Amygdala (tissue), 56 donors: ENCODE data around the gene OGA.
A peak's percentile ranks its signal among the peaks of the same experiment; 100 is the strongest.

ENCODE experiments used
- DNase-seq, 56 donors: peaks; one replicate each; lab custom pipeline; 2025; lab: John Stamatoyannopoulos, UW

The OGA gene

DNA sequence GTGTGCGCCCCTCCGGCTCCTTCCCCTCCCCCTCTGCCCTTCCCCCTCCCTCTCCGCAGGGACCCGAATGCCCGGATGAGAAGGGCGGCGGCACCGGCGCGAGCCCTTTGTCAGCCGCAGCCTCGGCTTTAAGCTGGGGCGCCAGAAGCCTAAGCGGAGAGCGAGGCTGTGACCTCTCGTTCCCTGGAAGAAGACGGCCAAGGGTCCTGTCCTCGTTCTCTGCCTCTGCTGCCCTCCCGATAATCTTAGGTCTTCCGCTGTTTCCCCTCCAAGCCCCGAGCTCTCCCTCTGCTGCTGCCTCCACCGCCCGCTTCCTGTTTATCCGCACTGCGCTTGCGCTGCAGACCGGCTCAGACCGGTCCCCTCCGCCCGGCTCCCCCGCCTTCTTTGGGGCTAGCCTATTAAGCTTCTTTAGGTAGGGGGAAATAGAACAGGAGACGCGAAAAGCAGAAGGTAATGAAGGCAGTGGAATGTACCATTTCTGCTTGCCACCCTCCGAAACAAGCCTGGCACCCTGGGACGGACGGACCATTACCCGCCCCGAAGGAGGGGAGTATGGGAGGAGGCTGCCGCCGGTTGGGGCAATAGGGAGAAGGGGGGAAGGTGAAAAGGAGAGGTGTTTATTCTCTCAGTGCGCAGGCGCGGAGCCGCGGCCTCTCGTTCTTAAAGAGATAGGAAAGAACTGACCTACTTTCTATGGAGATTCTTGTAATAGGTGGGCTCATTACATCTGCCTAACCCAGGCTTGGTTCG, at the start of gene OGA:
Gene OGA (minus strand): TSS at position 326 of the 753 bp plus-strand sequence. CDS start 422 bp downstream, outside the sequence.
- DNase-seq = peak; percentile 83 to 100 (median 96)

DNA sequence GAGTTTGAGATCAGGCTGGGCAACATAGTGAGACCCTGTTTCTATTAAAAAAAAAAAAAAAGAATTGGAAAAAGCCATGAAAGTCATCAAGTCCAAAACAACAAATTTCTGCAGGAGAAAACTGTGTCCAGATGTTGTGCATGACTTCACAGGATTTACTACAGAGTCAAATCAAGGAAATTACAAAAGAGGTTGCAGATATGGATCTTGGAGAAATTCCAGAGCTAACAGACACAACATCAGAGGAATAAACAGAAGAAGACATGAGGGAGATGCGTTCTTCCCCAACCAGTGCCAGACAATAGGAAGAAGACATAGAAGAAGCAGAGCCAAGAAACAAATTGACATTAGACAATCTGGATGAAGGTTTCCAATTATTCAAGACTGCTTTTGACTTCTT, 49.7 kb upstream of the OGA start:
- no peak for DNase-seq

DNA sequence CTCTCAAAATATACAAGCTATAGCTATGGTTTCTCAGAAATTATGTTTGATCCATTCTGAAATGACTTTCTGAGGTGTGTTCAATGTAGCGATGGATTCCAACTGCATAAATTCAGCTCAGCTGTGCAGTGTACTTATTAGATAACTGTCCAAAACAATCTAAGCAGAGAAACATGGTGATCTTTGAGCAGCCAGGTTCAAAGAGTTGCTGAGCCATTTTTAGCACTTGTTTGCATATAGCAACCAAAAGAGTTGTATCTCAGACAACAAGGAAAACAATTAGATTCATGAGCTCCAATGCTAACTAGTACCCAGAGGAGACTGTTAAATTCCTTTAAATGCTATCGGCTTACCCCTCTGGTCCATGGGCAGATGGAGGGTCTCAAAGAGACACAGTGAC, 41.3 kb upstream of the OGA start:
- no peak for DNase-seq

DNA sequence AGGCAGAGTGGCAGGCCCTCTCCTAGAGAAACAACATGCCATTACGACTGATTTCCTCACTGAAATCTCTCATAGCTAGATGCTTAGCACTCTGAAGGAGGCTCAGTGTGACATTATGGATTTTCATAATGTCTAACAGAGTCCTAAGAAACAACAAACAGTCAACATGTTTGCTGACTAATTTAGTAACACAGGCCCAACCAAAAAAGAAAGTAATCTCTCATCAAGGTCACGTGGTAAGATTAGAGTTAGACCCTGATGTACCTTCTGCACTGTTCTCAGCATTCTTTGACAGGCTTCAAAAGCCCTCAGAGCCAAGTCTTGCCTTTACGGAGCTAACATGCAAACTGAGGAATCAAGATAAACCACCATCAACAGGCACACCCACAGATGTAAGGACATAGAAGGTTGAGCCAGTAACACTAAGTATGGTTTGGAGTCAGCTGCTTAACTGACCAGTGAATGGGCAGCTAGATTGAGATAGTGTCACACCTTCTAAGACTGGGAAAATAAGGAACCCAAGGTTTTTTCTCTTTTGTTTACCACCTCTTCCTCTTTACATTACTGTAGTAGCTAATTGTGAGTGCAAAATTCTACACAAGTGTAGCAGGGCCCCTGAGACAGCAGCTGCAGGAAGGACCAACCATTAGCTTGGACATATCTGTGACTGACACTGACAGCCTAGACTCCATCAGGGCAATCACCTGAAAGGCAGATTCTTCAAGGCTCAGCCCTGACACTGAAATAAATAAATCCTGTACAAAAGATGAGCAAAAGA, 40.7 kb upstream of the OGA start:
- DNase-seq = no peak

DNA sequence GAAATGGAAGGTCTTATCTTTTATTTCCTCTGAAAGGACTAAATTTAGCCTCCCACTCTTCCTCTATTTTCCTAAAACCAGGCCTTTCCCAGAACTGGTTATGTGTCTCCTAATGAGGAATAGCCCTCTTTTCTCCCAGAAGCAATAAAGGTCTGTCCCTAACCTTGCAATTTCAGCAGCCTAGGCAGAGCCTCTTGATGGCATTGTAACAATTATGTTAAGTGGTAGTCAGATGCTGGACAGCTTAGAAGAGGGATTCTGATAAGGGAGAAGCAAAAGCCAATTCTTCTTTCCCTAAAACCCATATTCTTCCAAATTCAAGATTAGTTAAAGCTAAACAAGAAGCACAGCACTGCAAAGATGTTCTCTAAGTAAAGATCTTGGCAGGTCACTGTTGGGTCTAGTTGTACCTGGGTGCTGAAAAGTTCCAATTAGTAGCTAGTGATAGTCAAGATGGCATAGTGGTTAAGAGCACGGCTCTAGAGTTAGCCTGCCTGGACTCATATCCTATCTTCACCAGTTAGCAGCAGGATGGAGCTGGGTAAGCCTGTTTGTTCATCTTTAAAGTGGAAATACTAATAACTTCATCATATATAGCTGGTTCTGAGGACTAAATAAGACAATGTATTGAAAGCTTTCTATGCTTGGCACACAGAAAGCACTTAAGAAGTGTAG, 39.7 kb upstream of the OGA start:
- DNase-seq = no peak

DNA sequence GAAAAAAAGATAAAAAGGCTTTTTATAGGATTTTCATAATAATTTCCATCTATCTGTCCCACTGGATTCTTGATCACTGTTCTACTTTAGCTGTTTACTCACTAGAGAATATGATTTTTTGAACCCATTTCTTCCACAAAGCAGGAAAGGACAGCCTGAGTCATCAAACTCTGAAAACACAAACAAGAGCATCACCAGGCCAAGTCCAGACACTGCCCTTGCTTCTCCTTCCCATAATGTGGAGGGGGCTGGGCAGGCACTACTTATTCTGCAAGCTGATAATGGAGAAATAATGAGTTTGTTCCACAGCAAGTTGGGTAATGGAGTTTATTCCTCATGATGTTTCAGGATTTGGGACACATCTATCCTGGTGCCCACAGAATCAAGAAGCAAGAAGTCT, 38.4 kb upstream of the OGA start:
- no peak for DNase-seq

DNA sequence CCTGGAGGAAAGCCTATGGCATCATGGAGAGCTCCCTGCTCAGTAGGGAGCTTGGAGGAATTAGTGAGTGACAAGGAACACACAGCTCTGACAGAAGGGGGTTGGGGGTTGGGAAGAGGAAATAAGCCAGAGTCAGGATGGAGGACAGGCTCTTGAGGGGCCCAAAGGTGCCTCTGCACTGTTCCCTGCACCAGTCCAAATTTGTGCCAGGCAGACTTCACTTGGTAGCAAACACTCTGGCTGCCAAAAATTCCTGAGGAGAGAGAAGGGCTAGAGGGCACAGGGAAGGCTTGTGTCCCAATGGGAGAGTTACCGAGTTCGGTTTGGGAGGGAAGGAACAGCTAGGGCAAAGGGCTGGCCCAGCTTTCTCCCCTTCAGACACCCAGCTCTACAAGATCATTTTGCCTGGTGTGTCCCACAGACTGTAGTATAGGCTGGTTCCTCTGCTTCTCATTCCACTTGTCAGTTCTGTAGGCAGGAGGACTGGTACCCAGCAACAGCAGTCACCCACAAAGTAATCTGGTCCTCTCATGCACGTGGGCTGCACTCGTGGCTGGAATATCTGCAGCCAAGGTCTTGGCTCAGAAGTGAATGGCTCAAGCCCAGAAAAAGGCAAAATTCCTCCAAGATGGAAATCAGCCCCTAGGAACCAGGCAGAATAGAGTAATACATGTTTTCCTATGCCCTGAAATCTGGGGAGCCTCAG, 33.3 kb upstream of the OGA start:
- peak in 7 of 56 donors; percentile 7 to 28 (median 18) for DNase-seq

DNA sequence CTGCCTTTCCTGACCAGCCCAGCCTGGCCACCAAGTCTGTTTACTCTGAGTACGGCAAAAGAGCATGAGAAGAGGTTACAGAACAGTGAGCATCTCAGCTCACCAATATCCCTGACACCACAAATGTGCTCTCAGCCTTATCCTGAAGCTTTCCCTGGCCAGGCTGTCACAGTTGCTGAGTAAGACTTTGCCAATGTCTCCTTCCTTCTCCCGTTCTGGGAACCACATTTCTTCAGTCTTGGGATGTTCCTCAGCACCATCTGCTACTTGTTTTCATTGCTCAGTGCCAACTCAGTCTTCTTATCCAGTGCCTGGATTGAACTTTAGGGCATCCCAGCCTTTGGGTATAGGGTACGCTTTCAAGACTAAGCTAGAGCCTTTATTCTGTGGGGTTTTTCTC, 32.5 kb upstream of the OGA start:
- DNase-seq = no peak

DNA sequence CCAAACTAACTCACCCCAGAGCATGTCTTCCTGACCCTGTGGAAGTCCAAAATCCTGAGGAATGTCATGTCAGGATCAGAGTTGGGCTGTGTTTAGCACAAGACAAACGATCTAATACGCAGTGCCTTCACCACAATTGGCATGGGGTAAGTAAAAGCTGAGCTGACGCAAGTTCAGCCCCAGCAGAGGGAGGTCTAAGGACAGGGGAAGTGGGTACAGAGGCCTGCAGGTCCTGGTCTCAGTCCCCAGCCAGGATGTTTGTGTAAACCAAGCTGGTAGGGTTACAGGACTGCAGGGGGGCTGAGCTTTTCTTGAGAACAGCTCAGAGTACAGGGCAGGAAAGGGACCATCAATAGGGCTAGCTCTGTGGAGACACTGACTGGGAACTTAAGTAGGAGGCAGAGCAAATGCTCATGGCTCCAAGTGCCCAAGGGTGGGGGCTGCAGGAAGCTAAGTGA, 30.7 kb upstream of the OGA start:
- no peak for DNase-seq

DNA sequence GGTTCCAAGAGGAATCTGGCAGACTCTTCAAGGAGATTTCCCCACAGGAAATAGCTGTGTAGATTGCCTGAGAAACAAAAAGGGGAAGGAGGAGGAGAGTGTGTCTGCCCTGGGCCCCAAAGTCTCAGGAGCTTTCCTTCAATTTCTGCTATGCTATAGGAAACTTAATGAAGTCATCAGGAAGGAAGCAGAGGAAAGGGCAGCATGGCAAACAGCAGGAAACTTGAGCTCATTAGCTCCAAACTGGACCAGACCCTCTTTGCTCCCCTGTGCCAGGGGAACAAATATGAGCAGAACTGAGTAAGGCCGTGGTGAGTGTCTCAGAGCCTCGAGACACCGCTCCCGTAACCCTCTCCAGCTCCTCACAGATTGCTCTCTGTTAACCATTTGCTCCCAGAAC, 30.2 kb upstream of the OGA start:
- no peak for DNase-seq

DNA sequence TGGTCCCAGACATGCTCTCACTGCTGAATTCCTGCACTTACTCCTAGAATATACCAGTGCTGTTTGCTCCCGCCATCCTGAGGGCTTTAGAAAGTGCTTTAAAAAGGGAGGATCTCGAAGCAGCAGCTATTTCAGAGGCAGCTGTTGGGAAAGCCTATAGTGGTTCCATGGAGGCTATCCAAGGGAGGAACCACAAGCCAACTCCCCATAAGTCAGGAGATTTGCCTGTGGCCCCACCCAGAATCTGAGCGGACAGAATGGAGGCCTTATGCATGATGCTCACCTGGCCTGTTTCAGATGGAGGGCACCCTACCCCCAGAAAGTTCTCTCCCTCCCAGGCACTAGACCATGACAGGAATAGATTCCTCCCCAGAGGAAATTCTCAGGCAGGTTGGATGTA, 27.6 kb upstream of the OGA start:
- DNase-seq = peak in 2 of 56 donors; percentile 15 to 23

DNA sequence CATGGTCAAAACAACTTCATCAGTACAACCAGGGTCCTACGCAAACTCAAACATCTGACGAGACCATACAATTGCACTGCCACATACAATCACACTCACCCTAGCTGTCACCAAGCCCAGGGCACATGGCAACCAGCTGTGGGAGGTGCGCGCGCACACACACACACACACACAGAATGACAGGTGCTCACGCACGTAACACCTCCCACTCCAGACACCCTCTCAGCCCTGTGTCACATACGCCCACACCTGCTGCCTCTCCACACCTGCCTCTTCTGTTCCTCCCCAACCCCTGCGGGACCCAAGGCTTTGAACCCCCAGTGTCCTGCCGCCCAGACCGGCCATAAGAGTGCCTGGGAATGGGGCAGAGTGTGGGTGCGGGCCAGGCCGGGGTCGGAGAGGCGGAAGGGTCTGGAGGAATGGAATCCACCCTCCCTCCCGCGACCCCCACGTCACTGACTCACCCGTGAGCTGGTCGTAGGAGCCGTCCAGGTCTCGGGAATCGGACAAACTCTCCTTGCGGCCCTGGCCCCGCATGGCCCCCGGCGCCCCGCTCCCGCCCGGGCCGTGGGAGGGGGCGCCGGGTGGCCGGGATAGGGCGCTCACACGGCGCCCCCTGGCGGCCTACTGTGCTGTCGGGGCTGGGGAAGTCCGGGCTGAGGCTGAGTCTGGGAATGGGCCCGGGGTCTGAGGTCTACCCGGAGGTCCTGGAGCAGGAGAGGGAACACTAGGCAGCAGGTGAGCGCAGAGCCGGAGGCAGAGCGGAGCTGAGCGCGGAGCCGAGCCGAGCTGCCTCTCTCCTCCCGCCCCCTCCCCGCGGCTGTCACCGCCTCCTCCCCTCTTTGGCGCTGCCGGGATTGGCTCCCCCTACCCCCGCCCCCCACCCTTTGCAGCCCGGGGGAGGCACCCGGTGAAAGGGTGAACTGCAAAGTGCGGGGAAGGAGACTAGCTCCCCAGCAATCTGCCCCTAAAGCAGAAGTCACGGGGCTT, 25.1 kb upstream of the OGA start, which contains the start of gene KCNIP2:
Gene KCNIP2 (minus strand): TSS at position 769 of the 990 bp plus-strand sequence. CDS start 232 bp downstream, at position 537.
- DNase-seq = peak in 33 of 56 donors; percentile 13 to 67 (median 37)

DNA sequence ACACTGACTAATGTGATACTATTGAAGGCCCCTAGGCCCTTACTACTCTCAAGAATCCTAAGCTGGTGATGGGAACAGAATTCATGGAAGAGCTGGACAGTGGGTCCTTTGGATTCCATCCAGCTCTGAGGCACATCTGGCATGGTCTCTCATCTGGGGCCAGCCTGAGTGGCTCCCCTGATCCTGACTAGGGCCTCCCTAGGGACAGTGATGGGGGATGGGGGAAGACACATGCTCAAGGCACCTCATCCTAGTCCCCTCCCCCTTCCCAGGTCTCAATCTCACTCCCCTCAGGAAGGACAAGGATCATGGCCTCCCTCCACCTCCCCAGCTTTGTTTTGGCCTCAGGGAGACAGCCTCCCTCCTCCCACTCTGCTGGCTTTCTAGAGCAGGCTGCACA, 23.6 kb upstream of the OGA start:
- no peak for DNase-seq

DNA sequence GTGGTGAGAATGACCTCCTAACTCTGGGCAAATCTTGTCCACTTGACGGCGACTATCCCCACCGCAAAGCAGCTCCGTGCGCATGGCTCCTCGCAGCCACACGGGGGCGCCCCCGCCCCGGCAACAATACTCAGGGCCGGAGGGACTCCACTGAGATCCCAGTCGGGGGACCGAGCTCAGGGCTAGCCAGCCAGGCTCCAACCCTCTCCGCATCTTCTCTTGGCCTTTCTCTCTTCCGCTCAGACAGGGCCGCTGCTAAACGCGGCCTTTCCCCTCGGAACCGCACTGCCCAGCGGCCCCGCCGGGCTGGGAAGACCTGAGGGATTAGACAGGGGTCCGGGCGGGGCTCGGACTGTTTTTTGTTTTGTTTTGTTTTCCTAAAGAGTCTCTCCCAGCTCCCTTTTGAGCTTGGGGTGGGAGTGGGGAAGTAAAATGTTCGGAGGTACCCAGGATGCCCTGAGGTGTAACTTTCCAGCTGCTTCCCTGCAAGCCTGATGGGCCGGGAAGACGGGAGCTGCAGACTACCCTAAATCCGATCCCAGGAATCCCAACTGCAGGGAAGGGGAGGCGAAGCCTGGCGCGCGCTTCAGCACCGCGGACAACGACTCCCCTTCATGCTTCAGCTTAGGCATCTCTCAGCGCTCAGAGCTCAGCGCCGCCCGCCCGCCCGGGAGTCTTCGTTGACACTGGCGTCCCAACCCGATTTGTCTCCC, 22.7 kb upstream of the OGA start:
- peak in 54 of 56 donors; percentile 29 to 88 (median 72) for DNase-seq

DNA sequence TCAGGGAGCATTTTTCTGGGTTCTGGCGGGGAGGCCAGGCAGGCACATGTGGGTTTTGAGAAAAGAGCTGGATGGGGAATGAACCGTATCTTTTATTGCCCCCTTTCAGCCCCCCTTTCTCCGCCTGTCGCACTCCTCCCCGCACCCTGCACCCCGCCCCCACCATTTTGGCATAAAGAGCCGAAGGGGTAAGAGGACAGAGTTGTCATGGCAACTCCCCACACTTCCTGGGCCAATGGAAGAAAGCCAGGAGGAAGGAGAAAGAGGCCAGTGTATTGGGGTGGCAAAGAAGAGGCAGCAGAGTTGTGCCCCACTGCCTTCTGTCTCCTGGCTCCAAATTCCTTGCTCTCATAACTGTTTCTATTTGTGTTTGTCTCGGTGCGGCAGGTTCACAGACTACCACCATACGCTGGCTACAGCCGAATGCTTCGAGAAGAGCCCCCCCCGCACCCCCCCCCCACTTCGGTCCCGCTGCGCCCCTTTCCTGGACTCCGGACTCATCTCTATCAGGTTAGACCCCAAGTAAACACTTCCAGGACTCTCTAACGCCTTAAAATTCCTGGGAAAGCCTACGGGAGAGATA, 21.9 kb upstream of the OGA start:
- peak in 39 of 56 donors; percentile 14 to 74 (median 48) for DNase-seq

DNA sequence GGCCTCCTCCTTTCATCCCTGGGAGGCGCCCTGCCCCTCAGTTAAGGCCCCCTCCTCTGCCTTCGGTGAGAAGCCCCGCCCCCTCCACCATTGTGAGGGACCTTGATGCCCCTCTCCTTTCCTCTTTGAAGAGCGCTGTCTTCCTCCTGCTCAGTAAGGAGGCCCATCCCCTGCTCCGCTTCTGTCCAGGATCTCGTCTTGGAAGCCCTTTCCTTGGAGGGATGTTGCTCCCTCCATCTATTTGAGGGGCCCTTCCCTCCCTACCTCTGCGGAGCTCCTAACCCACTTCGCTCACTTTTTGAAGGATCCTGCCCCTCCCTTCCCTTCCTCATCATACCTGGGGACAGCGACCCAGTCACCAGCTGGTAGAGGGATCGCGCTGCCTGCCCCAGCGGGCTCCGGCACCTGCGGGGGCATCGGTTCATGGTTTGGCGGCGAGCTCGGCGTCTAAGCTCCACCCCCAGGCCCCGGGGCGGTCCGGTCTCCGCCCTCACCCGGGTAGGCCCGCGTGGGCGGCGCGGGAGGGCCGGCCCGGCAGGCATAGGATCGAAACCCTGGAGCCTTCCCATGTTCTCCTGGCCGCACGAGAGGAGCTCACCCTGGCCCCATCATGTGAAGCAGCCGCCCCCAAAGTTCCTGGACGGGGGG, 21.3 kb upstream of the OGA start:
- peak in 28 of 56 donors; percentile 14 to 65 (median 46) for DNase-seq

DNA sequence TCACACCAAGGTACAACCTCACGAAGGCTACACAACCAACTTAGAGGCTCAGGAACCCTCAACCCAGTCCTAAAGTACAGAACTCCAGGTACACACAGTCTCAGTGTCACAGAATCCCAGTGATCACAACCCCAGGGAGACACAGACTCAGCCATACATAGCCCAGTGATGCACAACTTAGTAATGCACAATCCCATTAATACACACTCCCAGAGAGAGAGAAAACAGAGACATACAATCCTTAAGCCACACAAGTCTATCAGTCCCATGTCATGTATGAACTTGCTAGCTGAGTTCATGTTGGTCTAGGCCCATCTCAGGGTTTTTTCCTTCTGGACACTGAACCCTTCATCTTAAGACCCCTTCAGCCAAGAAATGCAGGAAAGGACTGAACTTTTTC, 20.8 kb upstream of the OGA start:
- no peak for DNase-seq
